Mesendoderm (in vitro differentiated cells): ENCODE results near the gene PTGES.

ENCODE experiments used
- DNase-seq: peaks from one replicate; pipeline ENCODE4 v3.0.0; 2013
- H2AK5ac ChIP-seq: 2 replicates; pipeline ENCODE4 v1.6.1; 2013; ENCODE audit warnings: low read length, inconsistent platforms
- H2BK120ac ChIP-seq: 2 replicates; pipeline ENCODE4 v1.6.1; 2013; ENCODE audit warnings: low read depth, mild to moderate bottlenecking, low read length, moderate library complexity, mixed read lengths
- H2BK15ac ChIP-seq: replicated peaks from 2 replicates; pipeline ENCODE4 v1.6.1; 2013; ENCODE audit warnings: low read depth, mild to moderate bottlenecking, moderate library complexity
- H2BK5ac ChIP-seq: 2 replicates; pipeline ENCODE4 v1.6.1; 2013; ENCODE audit warnings: low read length, inconsistent platforms
- H3K18ac ChIP-seq: 2 replicates; pipeline ENCODE4 v1.6.1; 2013; ENCODE audit warnings: mild to moderate bottlenecking, low read length, mixed read lengths
- H3K23ac ChIP-seq: one replicate; pipeline ENCODE4 v1.6.1; 2013; ENCODE audit warnings: low read length
- H3K27ac ChIP-seq: 2 replicates; pipeline ENCODE4 v1.5.1; 2013; ENCODE audit warnings: low read depth, mild to moderate bottlenecking, inconsistent platforms, low read length, moderate library complexity
- H3K27me3 ChIP-seq: 2 replicates; pipeline ENCODE4 v1.6.1; 2013; ENCODE audit warnings: low read length, control low read depth, mild to moderate bottlenecking, inconsistent platforms; ENCODE audit not compliant: insufficient read depth, poor library complexity
- H3K36me3 ChIP-seq: 2 replicates; pipeline ENCODE4 v1.6.1; 2013; ENCODE audit warnings: low read length, inconsistent platforms; ENCODE audit not compliant: control insufficient read depth, insufficient read depth
- H3K4ac ChIP-seq: one replicate; pipeline ENCODE4 v1.6.1; 2013; ENCODE audit warnings: low read depth, mild to moderate bottlenecking, low read length, moderate library complexity
- H3K4me1 ChIP-seq: 2 replicates; pipeline ENCODE4 v1.6.1; 2013; ENCODE audit warnings: low read depth, low read length, inconsistent platforms; ENCODE audit not compliant: control insufficient read depth
- H3K4me2 ChIP-seq: 2 replicates; pipeline ENCODE4 v1.6.1; 2013; ENCODE audit warnings: low read length
- H3K4me3 ChIP-seq: 2 replicates; pipeline ENCODE4 v1.5.1; 2013; ENCODE audit warnings: mild to moderate bottlenecking, low read length
- H3K56ac ChIP-seq: one replicate; pipeline ENCODE4 v1.6.1; 2013; ENCODE audit warnings: low read length
- H3K79me1 ChIP-seq: 2 replicates; pipeline ENCODE4 v1.6.1; 2013; ENCODE audit warnings: low read length, inconsistent platforms
- H3K79me2 ChIP-seq: 2 replicates; pipeline ENCODE4 v1.6.1; 2013; ENCODE audit warnings: mild to moderate bottlenecking, low read length; ENCODE audit not compliant: control insufficient read depth, insufficient read depth
- H3K9ac ChIP-seq: 2 replicates; pipeline ENCODE4 v1.6.1; 2013; ENCODE audit warnings: low read length, inconsistent platforms
- H4K5ac ChIP-seq: one replicate; pipeline ENCODE4 v1.6.1; 2013; ENCODE audit warnings: low read length
- H4K8ac ChIP-seq: one replicate; pipeline ENCODE4 v1.6.1; 2013; ENCODE audit warnings: low read depth, mild to moderate bottlenecking, control low read depth, low read length, moderate library complexity
- whole genome bisulfite sequencing: extraction: QIAGEN DNeasy Blood & Tissue Kit; methylation state at CpG from one replicate; pipeline ENCODE4 v1.1.7; 2013; ENCODE audit warnings: low lambda C conversion rate, missing lambda C conversion rate; ENCODE audit not compliant: insufficient coverage; ENCODE audit errors: extremely low coverage; 5-methylcytosine and 5-hydroxymethylcytosine counted together

PTGES gene

GRCh38 chr9:129703667-129704355 is 49.0 kb downstream of the PTGES start:
- Histone ChIP-seq H3K4me2 (no peak overlapping the region), H4K5ac (no peak overlapping the region), H2BK15ac (no peak overlapping the region), H3K27ac (no peak overlapping the region), H3K23ac (no peak overlapping the region), H2BK5ac (no peak overlapping the region), H3K56ac (no peak overlapping the region), H2BK120ac (no peak overlapping the region), H3K4ac (no peak overlapping the region), H3K27me3 (no peaks in the 10 kb centered on the region), H3K79me2 (no peaks in the 10 kb centered on the region), H3K18ac (no peak overlapping the region), H3K36me3 (no peaks in the 10 kb centered on the region), H3K9ac (no peak overlapping the region), H3K79me1 (no peaks in the 10 kb centered on the region), H2AK5ac (no peak overlapping the region), H4K8ac (no peak overlapping the region), H3K4me1 (peaks cover 2% of the 10 kb centered on the region), H3K4me3 (no peak overlapping the region)
- no peak for DNase-seq
- no CpG with 5 or more reads among the region's 17 CpGs for WGBS

- H3K4me3 ChIP-seq, result no peak overlapping the region
- no CpG with 5 or more reads among the region's 19 CpGs for WGBS
- no peaks in the 10 kb centered on the region for H3K36me3 ChIP-seq
- H3K79me1 ChIP-seq, result no peaks in the 10 kb centered on the region
- no peak overlapping the region for H3K9ac ChIP-seq
- no peak overlapping the region for H2BK15ac ChIP-seq
- no peak overlapping the region for H3K27ac ChIP-seq
- H3K4ac ChIP-seq, result no peak overlapping the region
- no peak overlapping the region for H4K5ac ChIP-seq
- no peaks in the 10 kb centered on the region for H3K27me3 ChIP-seq
- no peak for DNase-seq
- no peaks in the 10 kb centered on the region for H3K79me2 ChIP-seq
- no peak overlapping the region for H2BK5ac ChIP-seq
- no peaks in the 10 kb centered on the region for H3K4me1 ChIP-seq
- H3K56ac ChIP-seq, result no peak overlapping the region
- H3K18ac ChIP-seq, result no peak overlapping the region
- no peak overlapping the region for H4K8ac ChIP-seq
- H3K4me2 ChIP-seq, result no peak overlapping the region
- no peak overlapping the region for H2BK120ac ChIP-seq
- H3K23ac ChIP-seq, result no peak overlapping the region
- no peak overlapping the region for H2AK5ac ChIP-seq
Measured at GRCh38 chr9:129702589-129703520, 50.0 kb downstream of the PTGES start.

- no peak overlapping the region for H2BK15ac ChIP-seq
- no peak for DNase-seq
- H2BK120ac ChIP-seq, result no peak overlapping the region
- no peak overlapping the region for H3K56ac ChIP-seq
- no peaks in the 10 kb centered on the region for H3K79me2 ChIP-seq
- H3K27ac ChIP-seq, result no peak overlapping the region
- H4K5ac ChIP-seq, result no peak overlapping the region
- no peak overlapping the region for H4K8ac ChIP-seq
- no peak overlapping the region for H3K4me2 ChIP-seq
- no peaks in the 10 kb centered on the region for H3K79me1 ChIP-seq
- no peaks in the 10 kb centered on the region for H3K4me1 ChIP-seq
- no peak overlapping the region for H3K18ac ChIP-seq
- no peak overlapping the region for H2AK5ac ChIP-seq
- H3K27me3 ChIP-seq, result no peaks in the 10 kb centered on the region
- H3K4me3 ChIP-seq, result no peak overlapping the region
- no peak overlapping the region for H2BK5ac ChIP-seq
- H3K23ac ChIP-seq, result no peak overlapping the region
- H3K9ac ChIP-seq, result no peak overlapping the region
- no peak overlapping the region for H3K4ac ChIP-seq
- H3K36me3 ChIP-seq, result no peaks in the 10 kb centered on the region
- WGBS, result no CpG with 5 or more reads among the region's 5 CpGs
Measured at GRCh38 chr9:129701549-129701948, 51.3 kb downstream of the PTGES start.

DNA sequence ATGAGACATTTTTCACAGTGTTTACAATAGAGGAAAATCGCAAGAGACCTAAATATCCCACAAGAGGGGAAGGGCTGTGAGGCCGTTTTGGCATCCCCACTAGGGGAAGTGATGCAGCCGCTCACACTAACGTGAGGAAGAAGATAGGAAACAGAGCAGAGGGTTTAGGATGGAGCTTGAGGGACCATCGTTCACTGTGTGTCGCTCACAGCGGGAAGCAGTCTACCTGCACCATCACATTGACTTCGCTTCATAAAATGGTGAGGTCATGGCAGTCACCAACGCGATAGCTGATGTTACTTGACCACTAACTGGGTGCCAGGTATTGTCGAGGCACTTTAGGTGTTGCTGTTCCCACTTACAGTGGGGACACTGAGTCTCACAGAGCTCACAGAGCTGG is 51.8 kb downstream of the PTGES start:
- Histone ChIP-seq H2BK15ac (no peak overlapping the region), H3K4me1 (no peaks in the 10 kb centered on the region), H3K36me3 (no peaks in the 10 kb centered on the region), H3K9ac (no peak overlapping the region), H3K4me2 (no peak overlapping the region), H3K27ac (no peak overlapping the region), H3K79me1 (no peaks in the 10 kb centered on the region), H4K5ac (no peak overlapping the region), H4K8ac (no peak overlapping the region), H3K23ac (no peak overlapping the region), H3K27me3 (no peaks in the 10 kb centered on the region), H3K4ac (no peak overlapping the region), H2BK5ac (no peak overlapping the region), H2BK120ac (no peak overlapping the region), H3K56ac (no peak overlapping the region), H3K79me2 (no peaks in the 10 kb centered on the region), H3K4me3 (no peak overlapping the region), H2AK5ac (no peak overlapping the region), H3K18ac (no peak overlapping the region)
- no peak for DNase-seq
- WGBS, result no CpG with 5 or more reads among the region's 11 CpGs

DNA sequence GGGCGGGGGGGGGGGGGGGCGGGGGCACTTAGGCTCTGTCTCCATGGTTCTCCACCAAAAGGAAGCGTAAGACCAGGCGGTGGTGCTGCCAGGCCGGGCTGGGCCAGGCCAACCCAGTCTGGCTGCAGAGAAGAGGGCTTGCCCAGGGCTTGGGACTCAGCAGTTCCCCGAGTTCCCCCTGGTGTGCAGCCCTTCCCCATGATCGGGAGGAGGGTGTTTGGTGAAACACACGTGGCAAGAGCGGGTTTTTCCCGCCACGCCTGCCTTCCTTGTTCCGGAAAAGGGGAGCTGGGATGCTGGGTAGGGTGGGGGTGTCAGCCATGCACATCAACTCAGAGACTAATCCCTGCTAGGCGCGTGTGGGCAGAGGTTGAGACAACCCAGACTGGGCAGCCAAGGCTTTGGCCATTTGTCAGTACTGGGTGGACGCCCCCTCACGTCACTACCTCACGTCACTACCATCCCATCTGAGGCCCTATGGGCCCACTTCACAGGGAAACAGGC is 54.5 kb downstream of the PTGES start:
- no CpG with 5 or more reads among the region's 17 CpGs for WGBS
- H3K4me1 ChIP-seq, result no peaks in the 10 kb centered on the region

More for the DNA sequence above, 54.5 kb downstream of the PTGES start:
- Histone ChIP-seq H2BK120ac (no peak overlapping the region), H3K18ac (no peak overlapping the region), H2AK5ac (no peak overlapping the region), H3K9ac (no peak overlapping the region), H3K4ac (peak overlapping the region; percentile 56), H3K27me3 (no peaks in the 10 kb centered on the region), H3K79me2 (no peaks in the 10 kb centered on the region), H4K8ac (no peak overlapping the region), H3K79me1 (no peaks in the 10 kb centered on the region), H3K36me3 (no peaks in the 10 kb centered on the region), H3K4me2 (no peak overlapping the region), H3K27ac (no peak overlapping the region), H2BK5ac (no peak overlapping the region), H4K5ac (no peak overlapping the region), H3K23ac (peak overlapping the region; percentile 57), H3K56ac (peak overlapping the region; percentile 70), H3K4me3 (no peak overlapping the region), H2BK15ac (no peak overlapping the region)
- no peak for DNase-seq
